HEK293 (cell line): Measurements from ENCODE around the gene MTR.

ENCODE experiments used
- CTCF ChIA-PET: fragments of 350-600 bp; formaldehyde crosslinking; extraction: SDS; loops from one replicate; lab custom pipeline; 2021; ENCODE audit warnings: antibody characterized with exemption; lab: Yijun Ruan, JAX
- POLR2A ChIA-PET: fragments of 300-600 bp; formaldehyde crosslinking; extraction: SDS; loops from one replicate; lab custom pipeline; 2020; ENCODE audit warnings: antibody characterized with exemption, inconsistent platforms; lab: Yijun Ruan, JAX
- H3K27ac ChIP-seq: fragments of 200-500 bp; sonication (Bioruptor generic); 2 replicates; pipeline ENCODE4 v1.5.1; 2014; ENCODE audit warnings: low read depth, low read length, control low read depth, inconsistent platforms; ENCODE audit errors: extremely low read depth
- H3K36me3 ChIP-seq, 2 experiments: fragments of 200-500 bp in 1 of 2; sonication (Bioruptor generic) in 1 of 2; 1 replicate in 1 of 2; 2 replicates in 1 of 2; pipeline ENCODE4 v1.5.1; 2014 to 2017; ENCODE audit warnings: inconsistent platforms in 2 of 2, low read length in 2 of 2; ENCODE audit not compliant: control insufficient read depth in 2 of 2, insufficient read depth in 1 of 2
- H3K4me1 ChIP-seq: fragments of 200-500 bp; sonication (Bioruptor generic); 2 replicates; pipeline ENCODE4 v1.5.1; 2014; ENCODE audit warnings: mild to moderate bottlenecking, low read length, inconsistent platforms; ENCODE audit not compliant: control insufficient read depth, insufficient read depth
- H3K4me3 ChIP-seq: 2 replicates; pipeline ENCODE4 v1.5.1; 2011; ENCODE audit warnings: low read depth, mild to moderate bottlenecking, control low read depth, low read length, moderate library complexity
- H3K9me3 ChIP-seq: fragments of 200-500 bp; sonication (Bioruptor generic); 2 replicates; pipeline ENCODE4 v1.5.1; 2014; ENCODE audit warnings: low read depth, low read length, inconsistent platforms; ENCODE audit not compliant: control insufficient read depth, insufficient read depth
- CTCF ChIP-seq: fragments of 450-650 bp; formaldehyde crosslinking; IDR thresholded peaks from 2 replicates; pipeline ENCODE4 v1.5.1; 2016; ENCODE audit warnings: missing biosample characterization, missing genetic modification characterization
- GLI4 ChIP-seq: fragments of 450-650 bp; formaldehyde crosslinking; IDR thresholded peaks from 2 replicates; pipeline ENCODE4 v1.5.1; 2016; ENCODE audit warnings: missing biosample characterization, missing genetic modification characterization
- REST ChIP-seq: fragments of 450-650 bp; formaldehyde crosslinking; IDR thresholded peaks from 2 replicates; pipeline ENCODE4 v1.5.1; 2016; ENCODE audit warnings: missing biosample characterization, missing genetic modification characterization
- WT1 ChIP-seq: fragments of 450-650 bp; formaldehyde crosslinking; IDR thresholded peaks from 2 replicates; pipeline ENCODE4 v1.5.1; 2016; ENCODE audit warnings: missing biosample characterization, missing genetic modification characterization
- ZBTB17 ChIP-seq: fragments of 450-650 bp; formaldehyde crosslinking; IDR thresholded peaks from 2 replicates; pipeline ENCODE4 v1.5.1; 2016; ENCODE audit warnings: missing biosample characterization, missing genetic modification characterization
- ZBTB48 ChIP-seq: fragments of 450-650 bp; formaldehyde crosslinking; IDR thresholded peaks from 2 replicates; pipeline ENCODE4 v1.5.1; 2016; ENCODE audit warnings: missing biosample characterization, missing genetic modification characterization
- ZFP69B ChIP-seq: fragments of 450-650 bp; formaldehyde crosslinking; IDR thresholded peaks from 2 replicates; pipeline ENCODE4 v1.5.1; 2016; ENCODE audit warnings: missing biosample characterization, missing genetic modification characterization
- ZNF132 ChIP-seq: fragments of 450-650 bp; formaldehyde crosslinking; IDR thresholded peaks from 2 replicates; pipeline ENCODE4 v1.5.1; 2017; ENCODE audit warnings: missing biosample characterization, missing genetic modification characterization, borderline replicate concordance
- ZNF138 ChIP-seq: fragments of 450-650 bp; formaldehyde crosslinking; IDR thresholded peaks from 2 replicates; pipeline ENCODE4 v1.5.1; 2016; ENCODE audit warnings: missing biosample characterization, missing genetic modification characterization, borderline replicate concordance
- ZNF18 ChIP-seq: fragments of 450-650 bp; formaldehyde crosslinking; IDR thresholded peaks from 2 replicates; pipeline ENCODE4 v1.5.1; 2016; ENCODE audit warnings: missing biosample characterization, missing genetic modification characterization
- ZNF184 ChIP-seq: fragments of 450-650 bp; IDR thresholded peaks from 2 replicates; pipeline ENCODE4 v1.5.1; 2018; ENCODE audit warnings: missing biosample characterization, mild to moderate bottlenecking, missing genetic modification characterization
- ZNF324 ChIP-seq: fragments of 450-650 bp; formaldehyde crosslinking; IDR thresholded peaks from 2 replicates; pipeline ENCODE4 v1.5.1; 2016; ENCODE audit warnings: missing biosample characterization, missing genetic modification characterization
- ZNF341 ChIP-seq: fragments of 450-650 bp; formaldehyde crosslinking; IDR thresholded peaks from 2 replicates; pipeline ENCODE4; 2016; ENCODE audit warnings: low read depth, missing biosample characterization, missing genetic modification characterization
- ZNF426 ChIP-seq: fragments of 450-650 bp; formaldehyde crosslinking; IDR thresholded peaks from 2 replicates; pipeline ENCODE4 v1.5.1; 2017; ENCODE audit warnings: missing biosample characterization, missing genetic modification characterization, mild to moderate bottlenecking, inconsistent platforms, moderate library complexity
- ZNF513 ChIP-seq: fragments of 450-650 bp; IDR thresholded peaks from 2 replicates; pipeline ENCODE4 v1.5.1; 2018; ENCODE audit warnings: missing biosample characterization, missing genetic modification characterization
- ZNF654 ChIP-seq: fragments of 450-650 bp; formaldehyde crosslinking; IDR thresholded peaks from 2 replicates; pipeline ENCODE4 v1.5.1; 2016; ENCODE audit warnings: low read depth, missing biosample characterization, missing genetic modification characterization
- ZNF664 ChIP-seq: fragments of 450-650 bp; formaldehyde crosslinking; IDR thresholded peaks from 2 replicates; pipeline ENCODE4 v1.5.1; 2016; ENCODE audit warnings: missing biosample characterization, missing genetic modification characterization
- ZSCAN16 ChIP-seq: fragments of 450-650 bp; formaldehyde crosslinking; IDR thresholded peaks from 2 replicates; pipeline ENCODE4 v1.5.1; 2016; ENCODE audit warnings: missing biosample characterization, missing genetic modification characterization

MTR gene

GRCh38 chr1:236810018-236810417 is 14.9 kb downstream of the MTR start:
- Histone ChIP-seq H3K9me3 (no peaks in the 10 kb centered on the region), H3K4me1 (no peaks in the 10 kb centered on the region), H3K27ac (no peak overlapping the region), H3K4me3 (no peak overlapping the region), H3K36me3 (peaks cover 62 to 89% of the 10 kb centered on the region in 2 experiments)
- ChIA-PET POLR2A (interaction anchor here (2.8 kb wide), 1 partner anchor 15 kb away, joined by 11 read pairs; the partner anchor contains the start of gene MTR), CTCF (interaction anchor here (0.5 to 1.7 kb wide), 3 partner anchors 51 to 65 kb away, joined by 3 to 4 read pairs (median 3); no protein-coding TSS in a partner anchor)
- TF ChIP-seq ZNF341 (tag by site-specific recombination): no peak
- TF ChIP-seq ZBTB17 (tag by site-specific recombination): no peak

GRCh38 chr1:236812334-236813030 is 17.4 kb downstream of the MTR start:
- POLR2A ChIA-PET: interaction anchor here (1.2 kb wide), 1 partner anchor 18 kb away, joined by 5 read pairs; the partner anchor contains the start of gene MTR
- no peak overlapping the region for H3K27ac ChIP-seq
- H3K4me1 ChIP-seq: no peaks in the 10 kb centered on the region
- TF ChIP-seq ZNF664 (tag by site-specific recombination) (no peak), ZNF184 (tag by site-specific recombination) (no peak), WT1 (tag by site-specific recombination) (no peak), ZNF138 (no peak), CTCF (tag by site-specific recombination) (no peak), ZNF324 (tag by site-specific recombination) (no peak)
- TF ChIP-seq, all 188 proteins: peak for 0
- no peak overlapping the region for H3K4me3 ChIP-seq
- no peaks in the 10 kb centered on the region for H3K9me3 ChIP-seq
- CTCF ChIA-PET: interaction anchor here (0.5 to 0.7 kb wide), 2 partner anchors 17 to 708 kb away, joined by 3 to 5 read pairs; no protein-coding TSS in a partner anchor
- H3K36me3 ChIP-seq: peaks cover 66 to 97% of the 10 kb centered on the region in 2 experiments

- no peaks in the 10 kb centered on the region for H3K4me1 ChIP-seq
- CTCF ChIA-PET: interaction anchor here (1.6 kb wide), 1 partner anchor 16 kb away, joined by 3 read pairs; no protein-coding TSS in a partner anchor
- peaks cover 59 to 97% of the 10 kb centered on the region in 2 experiments for H3K36me3 ChIP-seq
- POLR2A ChIA-PET: interaction anchor here (1.4 kb wide), 1 partner anchor 15 kb away, joined by 3 read pairs; no protein-coding TSS in a partner anchor
- no peaks in the 10 kb centered on the region for H3K9me3 ChIP-seq
- TF ChIP-seq ZBTB48: no peak
- H3K4me3 ChIP-seq: no peak overlapping the region
- H3K27ac ChIP-seq: no peak overlapping the region
Measured at GRCh38 chr1:236815941-236816340, 20.8 kb downstream of the MTR start.

- ChIA-PET CTCF (interaction anchor here (1.3 kb wide), 1 partner anchor 566 kb away, joined by 3 read pairs; no protein-coding TSS in a partner anchor), POLR2A (interaction anchor here (1.0 kb wide), 1 partner anchor 25 kb away, joined by 5 read pairs; the partner anchor contains the start of gene MTR)
- Histone ChIP-seq H3K36me3 (peaks cover 44 to 78% of the 10 kb centered on the region in 2 experiments), H3K4me3 (no peak overlapping the region), H3K9me3 (no peaks in the 10 kb centered on the region), H3K27ac (no peak overlapping the region), H3K4me1 (no peaks in the 10 kb centered on the region)
- TF ChIP-seq ZNF513 (tag by site-specific recombination): no peak
- TF ChIP-seq ZFP69B (tag by site-specific recombination): no peak
- TF ChIP-seq REST: no peak
- TF ChIP-seq ZSCAN16: no peak
- TF ChIP-seq ZNF654: no peak
- no peak for TF ChIP-seq GLI4
- no peak for TF ChIP-seq ZNF18 (tag by site-specific recombination)
- TF ChIP-seq ZNF426 (tag by site-specific recombination): no peak
- TF ChIP-seq ZNF132 (tag by site-specific recombination): no peak
Measured at GRCh38 chr1:236819856-236820255, 24.8 kb downstream of the MTR start.
